Smooth muscle cell (in vitro differentiated cells): ENCODE measurements around the gene CLIC1. TPM values are rescaled to one million over a fixed set of nuclear protein-coding genes. Genes with fewer than 3 reads are reported as not detected.
A peak's percentile ranks its signal among the peaks of the same experiment; 100 is the strongest.

Experiments used
- DNase-seq: peaks from one replicate; lab custom pipeline; 2025; ENCODE audit not compliant: unreplicated experiment; lab: John Stamatoyannopoulos, UW
- H2AFZ ChIP-seq: fragments of 200-600 bp; sonication (generic); 2 replicates; pipeline ENCODE4 v1.6.0; 2016; ENCODE audit warnings: antibody characterized with exemption, low read depth, mild to moderate bottlenecking
- H3F3A ChIP-seq: fragments of 200-600 bp; sonication (generic); 2 replicates; pipeline ENCODE4 v1.6.0; 2017; ENCODE audit warnings: antibody characterized with exemption, low read depth
- H3K27ac ChIP-seq: fragments of 200-600 bp; sonication (generic); 2 replicates; pipeline ENCODE4 v1.5.1; 2016; ENCODE audit warnings: low read depth, mild to moderate bottlenecking
- H3K27me3 ChIP-seq: fragments of 200-600 bp; sonication (generic); 2 replicates; pipeline ENCODE4 v1.6.1; 2016; ENCODE audit warnings: low read depth, mild to moderate bottlenecking
- H3K36me3 ChIP-seq: fragments of 200-600 bp; sonication (generic); 2 replicates; pipeline ENCODE4 v1.5.1; 2016; ENCODE audit warnings: low read depth
- H3K4me1 ChIP-seq: fragments of 200-600 bp; sonication (generic); 2 replicates; pipeline ENCODE4 v1.5.1; 2016; ENCODE audit warnings: low read depth
- H3K4me2 ChIP-seq: fragments of 200-600 bp; sonication (generic); 2 replicates; pipeline ENCODE4 v1.6.0; 2016; ENCODE audit warnings: mild to moderate bottlenecking
- H3K4me3 ChIP-seq: fragments of 200-600 bp; sonication (generic); 2 replicates; pipeline ENCODE4 v1.5.1; 2016; ENCODE audit warnings: mild to moderate bottlenecking
- H3K79me2 ChIP-seq: fragments of 200-600 bp; sonication (generic); 2 replicates; pipeline ENCODE4 v1.6.0; 2016; ENCODE audit warnings: low read depth, mild to moderate bottlenecking
- H3K9ac ChIP-seq: fragments of 200-600 bp; sonication (generic); 2 replicates; pipeline ENCODE4 v1.6.0; 2016; ENCODE audit warnings: low read depth
- H3K9me3 ChIP-seq: fragments of 200-600 bp; sonication (generic); replicated peaks from 2 replicates; pipeline ENCODE4 v1.5.1; 2016; ENCODE audit warnings: low read depth
- H4K20me1 ChIP-seq: fragments of 200-600 bp; sonication (generic); 2 replicates; pipeline ENCODE4 v1.6.0; 2016; ENCODE audit warnings: low read depth
- CTCF ChIP-seq: fragments of 200-600 bp; sonication (generic); IDR thresholded peaks from 2 replicates; pipeline ENCODE4 v1.5.1; 2017; ENCODE audit warnings: borderline replicate concordance, mild to moderate bottlenecking, antibody characterized with exemption; ENCODE audit not compliant: insufficient read depth, poor library complexity, severe bottlenecking
- WGBS: methylation state at CpG from one replicate; pipeline ENCODE4 v1.1.7; 2016; ENCODE audit warnings: low lambda C conversion rate; 5-methylcytosine and 5-hydroxymethylcytosine counted together
- polyA plus RNA-seq: library from polyadenylated mRNA; unstranded; fragments of >200 nt; fragmentation: Nextera tagmentation; extraction: Ambion mirVana; gene quantifications from 2 replicates; pipeline ENCODE4 v1.2.1, GENCODE V29; 2016
- total RNA-seq: library from RNA; depleted of rRNA; stranded (reverse); fragments of >200 nt; gene quantifications from 2 replicates; pipeline ENCODE4 v1.2.3, GENCODE V29; 2014

Gene CLIC1
- total and polyA plus RNA-seq, 2 experiments from 2014 or later: 417 to 628 TPM

- Histone ChIP-seq H3K27ac (peak overlapping the region; percentile 79), H3K9ac (peak overlapping the region; percentile 48), H3K4me1 (peaks cover 20% of the 10 kb centered on the region), H3K9me3 (no peaks in the 10 kb centered on the region), H3K36me3 (no peaks in the 10 kb centered on the region), H4K20me1 (peaks cover 56% of the 10 kb centered on the region), H2AFZ (no peak overlapping the region), H3F3A (peaks cover 55% of the 10 kb centered on the region), H3K4me2 (peak overlapping the region; percentile 95), H3K79me2 (peaks cover 36% of the 10 kb centered on the region), H3K4me3 (peak overlapping the region; percentile 89), H3K27me3 (no peaks in the 10 kb centered on the region)
- WGBS: 3% methylated on average over 42 of the region's 46 CpGs
- DNase-seq: peak; percentile 85
- TF ChIP-seq CTCF: no peak
Observed at GRCh38 chr6:31729979-31730630, 6.2 kb downstream of the CLIC1 start.

- H3K9ac ChIP-seq: peak overlapping the region; percentile 48
- no peaks in the 10 kb centered on the region for H3K36me3 ChIP-seq
- peaks cover 20% of the 10 kb centered on the region for H3K4me1 ChIP-seq
- peak overlapping the region; percentile 89 for H3K4me3 ChIP-seq
- H3K4me2 ChIP-seq: peak overlapping the region; percentile 95
- peak; percentile 66 for TF ChIP-seq CTCF
- 1% methylated on average over 22 of the region's 29 CpGs for WGBS
- DNase-seq: peak; percentile 87
- H2AFZ ChIP-seq: no peak overlapping the region
- H3K27me3 ChIP-seq: no peaks in the 10 kb centered on the region
- H4K20me1 ChIP-seq: peaks cover 51% of the 10 kb centered on the region
- peaks cover 30% of the 10 kb centered on the region for H3K79me2 ChIP-seq
- H3K27ac ChIP-seq: peak overlapping the region; percentile 79
- peaks cover 50% of the 10 kb centered on the region for H3F3A ChIP-seq
- H3K9me3 ChIP-seq: no peaks in the 10 kb centered on the region
Observed at GRCh38 chr6:31729515-31729978, 6.8 kb downstream of the CLIC1 start.

- 43% methylated on average over 35 of the region's 36 CpGs for WGBS
- Histone ChIP-seq H4K20me1 (peaks cover 45% of the 10 kb centered on the region), H3K27me3 (no peaks in the 10 kb centered on the region), H3K79me2 (peaks cover 24% of the 10 kb centered on the region), H2AFZ (no peak within 1 kb of the TSS), H3F3A (peaks cover 44% of the 10 kb centered on the region), H3K4me1 (peaks cover 14% of the 10 kb centered on the region), H3K9ac (peak within 1 kb of the TSS; percentile 48), H3K27ac (peak within 1 kb of the TSS; percentile 79), H3K4me2 (peak within 1 kb of the TSS; percentile 95), H3K36me3 (no peaks in the 10 kb centered on the region), H3K4me3 (peak within 1 kb of the TSS; percentile 89), H3K9me3 (no peaks in the 10 kb centered on the region)
- DNase-seq: no peak
- TF ChIP-seq CTCF: no peak
Observed at GRCh38 chr6:31728767-31729514, 7.4 kb downstream of the CLIC1 start, which contains the start of gene DDAH2. TSS of gene DDAH2 (minus strand) at chr6:31729299. CDS start at chr6:31729161, 138 bp downstream.
